HepG2 (cell line): ENCODE measurements around the gene CHST10. TPM values are rescaled to one million over a fixed set of nuclear protein-coding genes. Genes with fewer than 3 reads are reported as not detected.

ENCODE experiments used
- AKAP8 ChIP-seq: sonication (generic); formaldehyde crosslinking; IDR thresholded peaks from 2 replicates; pipeline ENCODE4 v1.5.1; 2020; ENCODE audit warnings: mild to moderate bottlenecking, missing genetic modification reagents
- CBFB ChIP-seq: sonication (generic); formaldehyde crosslinking; IDR thresholded peaks from 2 replicates; pipeline ENCODE4 v1.4.0; 2020; ENCODE audit warnings: missing genetic modification reagents
- CC2D1A ChIP-seq: sonication (generic); formaldehyde crosslinking; IDR thresholded peaks from 2 replicates; pipeline ENCODE4 v1.8.1; 2023; ENCODE audit warnings: mild to moderate bottlenecking, missing genetic modification reagents
- CENPX ChIP-seq: sonication (generic); formaldehyde crosslinking; IDR thresholded peaks from 2 replicates; pipeline ENCODE4 v1.9.0; 2021; ENCODE audit warnings: mild to moderate bottlenecking, missing genetic modification reagents, moderate library complexity
- FOXA1 ChIP-seq, 2 experiments: fragments of 450-650 bp in 1 of 2; sonication (generic) in 1 of 2; formaldehyde crosslinking in 1 of 2; IDR thresholded peaks; 2 replicates each; pipeline versions ENCODE4 v1.4.0 to v1.6.1; 2016 to 2020; ENCODE audit warnings: missing genetic modification reagents in 1 of 2
- ISX ChIP-seq: sonication (generic); formaldehyde crosslinking; conservative IDR thresholded peaks from 2 replicates; pipeline ENCODE4 v1.5.0; 2020; ENCODE audit warnings: missing genetic modification reagents
- JARID2 ChIP-seq: sonication (generic); formaldehyde crosslinking; IDR thresholded peaks from 2 replicates; pipeline ENCODE4 v1.8.1; 2023; ENCODE audit warnings: missing genetic modification reagents, inconsistent platforms; ENCODE audit not compliant: insufficient replicate concordance
- POLR2G ChIP-seq: fragments of 200-400 bp; formaldehyde crosslinking; IDR thresholded peaks from 2 replicates; pipeline ENCODE4 v1.6.1; 2018; ENCODE audit warnings: mild to moderate bottlenecking, low read depth, low read length, moderate library complexity
- RARA ChIP-seq: IDR thresholded peaks from 2 replicates; pipeline ENCODE4 v1.6.1; 2016; ENCODE audit warnings: missing genetic modification reagents, missing compliant biosample characterization
- RARG ChIP-seq: sonication (generic); formaldehyde crosslinking; IDR thresholded peaks from 2 replicates; pipeline ENCODE4 v1.4.0; 2020; ENCODE audit warnings: low read depth, mild to moderate bottlenecking, missing genetic modification reagents
- RXRB ChIP-seq: IDR thresholded peaks from 2 replicates; pipeline ENCODE4 v1.6.1; 2016; ENCODE audit warnings: borderline replicate concordance, missing genetic modification reagents, missing compliant biosample characterization
- ZNF30 ChIP-seq: sonication (generic); formaldehyde crosslinking; IDR thresholded peaks from 2 replicates; pipeline ENCODE4 v1.5.0; 2020; ENCODE audit warnings: mild to moderate bottlenecking, missing genetic modification reagents
- ZNF552 ChIP-seq: sonication (generic); formaldehyde crosslinking; IDR thresholded peaks from 2 replicates; pipeline ENCODE4 v1.9.0; 2022; ENCODE audit warnings: missing genetic modification reagents, mild to moderate bottlenecking, borderline replicate concordance
- ZNF563 ChIP-seq: sonication (generic); formaldehyde crosslinking; IDR thresholded peaks from 2 replicates; pipeline ENCODE4 v1.8.0; 2022; ENCODE audit warnings: mild to moderate bottlenecking, moderate library complexity, missing genetic modification reagents
- ZNF709 ChIP-seq: sonication (generic); formaldehyde crosslinking; IDR thresholded peaks from 2 replicates; pipeline ENCODE4 v1.5.0; 2020; ENCODE audit warnings: mild to moderate bottlenecking, missing genetic modification reagents
- ZNF772 ChIP-seq: sonication (generic); formaldehyde crosslinking; IDR thresholded peaks from 2 replicates; pipeline ENCODE4 v1.5.0; 2020; ENCODE audit warnings: mild to moderate bottlenecking, missing genetic modification reagents
- polyA plus RNA-seq, 8 experiments: library from polyadenylated mRNA; depleted of rRNA in 3 of 8; stranded (reverse) in 7 of 8; unstranded in 1 of 8; fragments of >200 nt; fragmentation: Illumina TruSeq in 4 of 8; extraction: Trizol in 4 of 8; gene quantifications; 2 replicates each; pipeline versions ENCODE4 v1.2.1 to v1.2.3, GENCODE V29; 2011 to 2016; ENCODE audit warnings: low read depth in 4 of 8, missing spikeins in 1 of 8, mixed read lengths in 1 of 8; ENCODE audit not compliant: insufficient read depth in 1 of 8
- total RNA-seq, 5 experiments: library from RNA; depleted of rRNA; stranded (reverse); fragments of >200 nt; fragmentation: Illumina TruSeq; extraction: Trizol; gene quantifications; 2 replicates each; pipeline ENCODE4 v1.2.3, GENCODE V29; 2016; ENCODE audit warnings: low read depth in 1 of 5
- TF ChIP-seq, protein P1 (sequence below): sonication (generic); formaldehyde crosslinking; IDR thresholded peaks from 2 replicates; pipeline ENCODE4 v1.9.0; 2021; ENCODE audit warnings: mild to moderate bottlenecking, missing genetic modification reagents
- TF ChIP-seq, protein P2 (sequence below): sonication (generic); formaldehyde crosslinking; IDR thresholded peaks from 2 replicates; pipeline ENCODE4 v1.5.0; 2020; ENCODE audit warnings: missing genetic modification reagents
- TF ChIP-seq, protein P3 (sequence below): IDR thresholded peaks from 2 replicates; pipeline ENCODE4 v1.6.1; 2016; ENCODE audit warnings: mild to moderate bottlenecking, missing biosample characterization, missing genetic modification reagents
- TF ChIP-seq, protein P4 (sequence below): IDR thresholded peaks from 2 replicates; pipeline ENCODE4 v1.6.1; 2016; ENCODE audit warnings: low read depth, control low read depth

Gene CHST10
- total and polyA plus RNA-seq, 2 of the 13 experiments (the other 11 are each of a cell fraction or from before 2014, with no cell fraction given): 10.5 to 14.2 TPM

DNA sequence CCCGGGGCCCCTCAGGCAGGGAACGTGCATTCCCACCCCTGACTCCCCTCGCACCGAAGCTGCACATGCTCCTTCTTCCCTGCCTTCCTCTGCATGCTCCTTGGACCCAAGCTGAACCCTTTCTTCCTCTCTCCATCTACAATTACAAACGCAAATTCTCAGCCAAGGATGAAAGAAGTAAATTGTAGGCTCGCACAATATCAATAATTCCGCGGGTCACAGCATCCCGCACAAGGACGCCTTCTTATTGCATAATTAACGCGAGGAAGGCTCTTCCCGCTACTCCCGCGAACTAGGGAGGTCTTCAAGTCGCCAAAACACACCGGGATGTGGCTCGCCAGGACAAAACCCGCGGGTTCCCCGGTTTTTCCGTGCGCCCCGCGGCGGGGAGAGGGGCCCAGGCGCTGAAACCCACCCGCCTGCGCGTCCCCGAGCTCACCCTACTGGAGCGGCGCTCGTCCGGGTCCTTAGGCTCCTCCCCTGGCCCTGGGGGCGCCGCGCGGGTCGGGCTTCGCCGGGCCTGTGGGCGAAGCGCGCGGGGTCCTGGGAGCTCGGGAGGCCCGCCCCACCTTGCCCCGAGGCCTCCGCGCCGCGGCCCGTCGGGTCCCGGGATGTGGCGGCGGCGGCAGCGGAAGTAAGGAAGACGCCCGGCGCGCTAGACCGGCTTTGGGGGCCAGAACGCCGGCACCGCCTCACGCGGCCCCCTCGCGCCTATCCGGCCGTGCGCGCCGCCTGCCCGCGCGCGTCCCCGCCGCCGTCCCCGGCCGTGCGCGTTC is at the start of gene CHST10 (continued):
- TF ChIP-seq, protein P1, sequence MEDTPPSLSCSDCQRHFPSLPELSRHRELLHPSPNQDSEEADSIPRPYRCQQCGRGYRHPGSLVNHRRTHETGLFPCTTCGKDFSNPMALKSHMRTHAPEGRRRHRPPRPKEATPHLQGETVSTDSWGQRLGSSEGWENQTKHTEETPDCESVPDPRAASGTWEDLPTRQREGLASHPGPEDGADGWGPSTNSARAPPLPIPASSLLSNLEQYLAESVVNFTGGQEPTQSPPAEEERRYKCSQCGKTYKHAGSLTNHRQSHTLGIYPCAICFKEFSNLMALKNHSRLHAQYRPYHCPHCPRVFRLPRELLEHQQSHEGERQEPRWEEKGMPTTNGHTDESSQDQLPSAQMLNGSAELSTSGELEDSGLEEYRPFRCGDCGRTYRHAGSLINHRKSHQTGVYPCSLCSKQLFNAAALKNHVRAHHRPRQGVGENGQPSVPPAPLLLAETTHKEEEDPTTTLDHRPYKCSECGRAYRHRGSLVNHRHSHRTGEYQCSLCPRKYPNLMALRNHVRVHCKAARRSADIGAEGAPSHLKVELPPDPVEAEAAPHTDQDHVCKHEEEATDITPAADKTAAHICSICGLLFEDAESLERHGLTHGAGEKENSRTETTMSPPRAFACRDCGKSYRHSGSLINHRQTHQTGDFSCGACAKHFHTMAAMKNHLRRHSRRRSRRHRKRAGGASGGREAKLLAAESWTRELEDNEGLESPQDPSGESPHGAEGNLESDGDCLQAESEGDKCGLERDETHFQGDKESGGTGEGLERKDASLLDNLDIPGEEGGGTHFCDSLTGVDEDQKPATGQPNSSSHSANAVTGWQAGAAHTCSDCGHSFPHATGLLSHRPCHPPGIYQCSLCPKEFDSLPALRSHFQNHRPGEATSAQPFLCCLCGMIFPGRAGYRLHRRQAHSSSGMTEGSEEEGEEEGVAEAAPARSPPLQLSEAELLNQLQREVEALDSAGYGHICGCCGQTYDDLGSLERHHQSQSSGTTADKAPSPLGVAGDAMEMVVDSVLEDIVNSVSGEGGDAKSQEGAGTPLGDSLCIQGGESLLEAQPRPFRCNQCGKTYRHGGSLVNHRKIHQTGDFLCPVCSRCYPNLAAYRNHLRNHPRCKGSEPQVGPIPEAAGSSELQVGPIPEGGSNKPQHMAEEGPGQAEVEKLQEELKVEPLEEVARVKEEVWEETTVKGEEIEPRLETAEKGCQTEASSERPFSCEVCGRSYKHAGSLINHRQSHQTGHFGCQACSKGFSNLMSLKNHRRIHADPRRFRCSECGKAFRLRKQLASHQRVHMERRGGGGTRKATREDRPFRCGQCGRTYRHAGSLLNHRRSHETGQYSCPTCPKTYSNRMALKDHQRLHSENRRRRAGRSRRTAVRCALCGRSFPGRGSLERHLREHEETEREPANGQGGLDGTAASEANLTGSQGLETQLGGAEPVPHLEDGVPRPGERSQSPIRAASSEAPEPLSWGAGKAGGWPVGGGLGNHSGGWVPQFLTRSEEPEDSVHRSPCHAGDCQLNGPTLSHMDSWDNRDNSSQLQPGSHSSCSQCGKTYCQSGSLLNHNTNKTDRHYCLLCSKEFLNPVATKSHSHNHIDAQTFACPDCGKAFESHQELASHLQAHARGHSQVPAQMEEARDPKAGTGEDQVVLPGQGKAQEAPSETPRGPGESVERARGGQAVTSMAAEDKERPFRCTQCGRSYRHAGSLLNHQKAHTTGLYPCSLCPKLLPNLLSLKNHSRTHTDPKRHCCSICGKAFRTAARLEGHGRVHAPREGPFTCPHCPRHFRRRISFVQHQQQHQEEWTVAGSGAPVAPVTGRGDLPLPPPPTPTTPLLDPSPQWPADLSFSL (CRISPR knock-in tag): no peak
- no peak; the same call in 1 of the 2 replicates for TF ChIP-seq ZNF563 (CRISPR knock-in tag)
- no peak for TF ChIP-seq CBFB (CRISPR knock-in tag)
- peak; percentile 87 for TF ChIP-seq ZNF772 (CRISPR knock-in tag)
- no peak for TF ChIP-seq RARA (CRISPR knock-in tag)
- TF ChIP-seq ZNF30 (CRISPR knock-in tag): no peak
- TF ChIP-seq, protein P2, sequence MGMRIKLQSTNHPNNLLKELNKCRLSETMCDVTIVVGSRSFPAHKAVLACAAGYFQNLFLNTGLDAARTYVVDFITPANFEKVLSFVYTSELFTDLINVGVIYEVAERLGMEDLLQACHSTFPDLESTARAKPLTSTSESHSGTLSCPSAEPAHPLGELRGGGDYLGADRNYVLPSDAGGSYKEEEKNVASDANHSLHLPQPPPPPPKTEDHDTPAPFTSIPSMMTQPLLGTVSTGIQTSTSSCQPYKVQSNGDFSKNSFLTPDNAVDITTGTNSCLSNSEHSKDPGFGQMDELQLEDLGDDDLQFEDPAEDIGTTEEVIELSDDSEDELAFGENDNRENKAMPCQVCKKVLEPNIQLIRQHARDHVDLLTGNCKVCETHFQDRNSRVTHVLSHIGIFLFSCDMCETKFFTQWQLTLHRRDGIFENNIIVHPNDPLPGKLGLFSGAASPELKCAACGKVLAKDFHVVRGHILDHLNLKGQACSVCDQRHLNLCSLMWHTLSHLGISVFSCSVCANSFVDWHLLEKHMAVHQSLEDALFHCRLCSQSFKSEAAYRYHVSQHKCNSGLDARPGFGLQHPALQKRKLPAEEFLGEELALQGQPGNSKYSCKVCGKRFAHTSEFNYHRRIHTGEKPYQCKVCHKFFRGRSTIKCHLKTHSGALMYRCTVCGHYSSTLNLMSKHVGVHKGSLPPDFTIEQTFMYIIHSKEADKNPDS: no peak
- TF ChIP-seq CENPX (CRISPR knock-in tag): no peak
- TF ChIP-seq ZNF709: no peak
- no peak for TF ChIP-seq RXRB (CRISPR knock-in tag)
- TF ChIP-seq ZNF552: 0 out of 2 replicates have a peak, but pooled peaks have one; percentile 86
- no peak for TF ChIP-seq CC2D1A (CRISPR knock-in tag)
- TF ChIP-seq JARID2 (CRISPR knock-in tag): no peak
- peak; percentile 77 for TF ChIP-seq POLR2G
- TF ChIP-seq RARG (CRISPR knock-in tag): no peak
- no peak for TF ChIP-seq FOXA1 (IDR thresholded peaks at IDR 0.05)
- TF ChIP-seq FOXA1 (CRISPR knock-in tag; IDR thresholded peaks at IDR 0.05): no peak
- TF ChIP-seq, protein P3, sequence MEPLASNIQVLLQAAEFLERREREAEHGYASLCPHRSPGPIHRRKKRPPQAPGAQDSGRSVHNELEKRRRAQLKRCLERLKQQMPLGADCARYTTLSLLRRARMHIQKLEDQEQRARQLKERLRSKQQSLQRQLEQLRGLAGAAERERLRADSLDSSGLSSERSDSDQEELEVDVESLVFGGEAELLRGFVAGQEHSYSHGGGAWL: peak; percentile 64; the same call in 1 of the 2 replicates
- no peak for TF ChIP-seq AKAP8 (CRISPR knock-in tag)
- no peak for TF ChIP-seq ISX (CRISPR knock-in tag)
- TF ChIP-seq, protein P4, sequence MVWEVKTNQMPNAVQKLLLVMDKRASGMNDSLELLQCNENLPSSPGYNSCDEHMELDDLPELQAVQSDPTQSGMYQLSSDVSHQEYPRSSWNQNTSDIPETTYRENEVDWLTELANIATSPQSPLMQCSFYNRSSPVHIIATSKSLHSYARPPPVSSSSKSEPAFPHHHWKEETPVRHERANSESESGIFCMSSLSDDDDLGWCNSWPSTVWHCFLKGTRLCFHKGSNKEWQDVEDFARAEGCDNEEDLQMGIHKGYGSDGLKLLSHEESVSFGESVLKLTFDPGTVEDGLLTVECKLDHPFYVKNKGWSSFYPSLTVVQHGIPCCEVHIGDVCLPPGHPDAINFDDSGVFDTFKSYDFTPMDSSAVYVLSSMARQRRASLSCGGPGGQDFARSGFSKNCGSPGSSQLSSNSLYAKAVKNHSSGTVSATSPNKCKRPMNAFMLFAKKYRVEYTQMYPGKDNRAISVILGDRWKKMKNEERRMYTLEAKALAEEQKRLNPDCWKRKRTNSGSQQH (CRISPR knock-in tag): peak; percentile 66; the same call in 1 of the 2 replicates
